WTC11 (cell line): ENCODE measurements around the gene TOP2A. TPM values are rescaled to one million over a fixed set of nuclear protein-coding genes. Genes with fewer than 3 reads are reported as not detected.
"Not testable (repeated sequence)": the region's sequence is repeated elsewhere in the genome, so short reads cannot be mapped to it uniquely, and the experiment has no call there.

Experiments
- ATAC-seq: fragments of 200-7000 bp; cut with Tn5 transposase; 2 replicates; pipeline ENCODE4 v1.10.0; 2021; ENCODE audit warnings: mild to moderate bottlenecking, moderate library complexity
- CTCF ChIA-PET: fragments of 300-600 bp; sonication (Branson Sonifier 250); formaldehyde crosslinking; loops from one replicate; lab custom pipeline; 2021; ENCODE audit warnings: antibody characterized with exemption; lab: Charles Lee
- POLR2A ChIA-PET: fragments of 350-600 bp; sonication (Branson Sonifier 250); formaldehyde crosslinking; loops from one replicate; lab custom pipeline; 2021; ENCODE audit warnings: antibody characterized with exemption; lab: Charles Lee
- DNase-seq: peaks from one replicate; pipeline ENCODE4 v3.0.0; 2021; ENCODE audit warnings: low spot score
- H3K27ac Mint-ChIP-seq: 2 replicates; pipeline ENCODE4 v1.8.0; 2021; ENCODE audit warnings: mixed read lengths
- H3K27me3 Mint-ChIP-seq: 2 replicates; pipeline ENCODE4 v1.8.0; 2021; ENCODE audit warnings: low read depth, mild to moderate bottlenecking, moderate library complexity, mixed read lengths
- H3K36me3 Mint-ChIP-seq: 2 replicates; pipeline ENCODE4 v1.8.0; 2021; ENCODE audit warnings: mixed read lengths
- H3K4me1 Mint-ChIP-seq: 2 replicates; pipeline ENCODE4 v1.8.0; 2022; ENCODE audit warnings: mixed read lengths
- H3K4me3 Mint-ChIP-seq: 2 replicates; pipeline ENCODE4 v1.8.0; 2021; ENCODE audit warnings: mild to moderate bottlenecking, moderate library complexity, mixed read lengths
- H3K9me3 Mint-ChIP-seq: 2 replicates; pipeline ENCODE4 v1.8.0; 2021; ENCODE audit warnings: mixed read lengths
- ARID4B ChIP-seq: sonication (generic); formaldehyde crosslinking; IDR thresholded peaks from 2 replicates; pipeline ENCODE4 v1.8.0; 2023; ENCODE audit warnings: missing genetic modification reagents, mild to moderate bottlenecking, borderline replicate concordance
- ATF3 ChIP-seq: sonication (generic); formaldehyde crosslinking; conservative IDR thresholded peaks from 2 replicates; pipeline ENCODE4 v1.8.1; 2022; ENCODE audit warnings: mild to moderate bottlenecking, missing genetic modification reagents
- CDX4 ChIP-seq: fragments of 250-450 bp; sonication (Bioruptor Pico); IDR thresholded peaks from 2 replicates; pipeline ENCODE4 v1.9.0; 2021; ENCODE audit warnings: moderate library complexity, mild to moderate bottlenecking, inconsistent platforms, borderline replicate concordance
- E2F4 ChIP-seq: sonication (generic); formaldehyde crosslinking; IDR thresholded peaks from 2 replicates; pipeline ENCODE4 v1.8.1; 2022; ENCODE audit warnings: low read depth, mild to moderate bottlenecking, moderate library complexity, missing genetic modification reagents, borderline replicate concordance
- E2F5 ChIP-seq: sonication (generic); formaldehyde crosslinking; IDR thresholded peaks from 2 replicates; pipeline ENCODE4 v1.8.1; 2022; ENCODE audit warnings: mild to moderate bottlenecking, moderate library complexity, missing genetic modification reagents
- ELF4 ChIP-seq: sonication (generic); formaldehyde crosslinking; IDR thresholded peaks from 2 replicates; pipeline ENCODE4 v1.8.1; 2022; ENCODE audit warnings: low read depth, mild to moderate bottlenecking, moderate library complexity, missing genetic modification reagents
- ESRRA ChIP-seq: sonication (generic); formaldehyde crosslinking; IDR thresholded peaks from 2 replicates; pipeline ENCODE4 v1.8.1; 2022; ENCODE audit warnings: mild to moderate bottlenecking, missing genetic modification reagents, borderline replicate concordance
- FOXP1 ChIP-seq: sonication (generic); formaldehyde crosslinking; IDR thresholded peaks from 2 replicates; pipeline ENCODE4 v1.8.0; 2022; ENCODE audit warnings: missing genetic modification reagents, mild to moderate bottlenecking, moderate library complexity, borderline replicate concordance
- GTF2I ChIP-seq: fragments of 250-450 bp; sonication (Bioruptor Pico); conservative IDR thresholded peaks from 2 replicates; pipeline ENCODE4 v1.4.0; 2021; ENCODE audit warnings: mild to moderate bottlenecking
- IRF1 ChIP-seq: sonication (generic); formaldehyde crosslinking; IDR thresholded peaks from 2 replicates; pipeline ENCODE4 v1.8.0; 2023; ENCODE audit warnings: missing genetic modification reagents
- MXD4 ChIP-seq: fragments of 250-450 bp; sonication (Bioruptor Pico); IDR thresholded peaks from 2 replicates; pipeline ENCODE4 v1.8.0; 2021; ENCODE audit warnings: mild to moderate bottlenecking, moderate library complexity, borderline replicate concordance
- NFE2L1 ChIP-seq: sonication (generic); formaldehyde crosslinking; IDR thresholded peaks from 2 replicates; pipeline ENCODE4 v1.8.1; 2023; ENCODE audit warnings: missing genetic modification reagents
- SP1 ChIP-seq: sonication (generic); formaldehyde crosslinking; conservative IDR thresholded peaks from 2 replicates; pipeline ENCODE4 v1.8.1; 2022; ENCODE audit warnings: missing genetic modification reagents
- TCF7 ChIP-seq: sonication (generic); formaldehyde crosslinking; IDR thresholded peaks from 2 replicates; pipeline ENCODE4 v1.8.0; 2022; ENCODE audit warnings: mild to moderate bottlenecking, low read depth, missing genetic modification reagents, moderate library complexity
- TEAD4 ChIP-seq: sonication (generic); formaldehyde crosslinking; IDR thresholded peaks from 2 replicates; pipeline ENCODE4 v1.8.0; 2022; ENCODE audit warnings: mild to moderate bottlenecking, missing genetic modification reagents
- TP53 ChIP-seq: sonication (generic); formaldehyde crosslinking; IDR thresholded peaks from 2 replicates; pipeline ENCODE4 v1.8.1; 2023; ENCODE audit warnings: mild to moderate bottlenecking, missing genetic modification reagents
- ZBTB43 ChIP-seq: sonication (generic); formaldehyde crosslinking; IDR thresholded peaks from 2 replicates; pipeline ENCODE4 v1.8.1; 2023; ENCODE audit warnings: mild to moderate bottlenecking, missing genetic modification reagents
- ZNF263 ChIP-seq: sonication (generic); formaldehyde crosslinking; IDR thresholded peaks from 2 replicates; pipeline ENCODE4 v1.8.1; 2022; ENCODE audit warnings: low read depth, mild to moderate bottlenecking, moderate library complexity, missing genetic modification reagents
- ZNF423 ChIP-seq: fragments of 250-450 bp; sonication (Bioruptor Pico); IDR thresholded peaks from 2 replicates; pipeline ENCODE4 v2.1.2; 2022; ENCODE audit warnings: mild to moderate bottlenecking, moderate library complexity
- ZNF512 ChIP-seq: sonication (generic); formaldehyde crosslinking; IDR thresholded peaks from 2 replicates; pipeline ENCODE4 v1.8.1; 2022; ENCODE audit warnings: missing genetic modification reagents, borderline replicate concordance
- total RNA-seq: library from RNA; stranded (reverse); gene quantifications from 3 replicates; pipeline ENCODE4 v1.2.3, GENCODE V29; 2021

TOP2A gene
- total RNA-seq, 1 experiment from 2014 or later = 307 TPM

GRCh38 chr17:40373324-40373723 is 44.4 kb downstream of the TOP2A start:
- POLR2A ChIA-PET = no interaction called here
- CTCF ChIA-PET = no interaction called here
- ATAC-seq = no peak

GRCh38 chr17:40372644-40373043 is 45.1 kb downstream of the TOP2A start:
- H3K4me1 Mint-ChIP-seq, POLR2A ChIA-PET, H3K4me3 Mint-ChIP-seq, ATAC-seq, H3K27ac Mint-ChIP-seq, DNase-seq, H3K27me3 Mint-ChIP-seq, CTCF ChIA-PET, H3K36me3 Mint-ChIP-seq: not testable (repeated sequence)
- H3K9me3 Mint-ChIP-seq = peaks cover 19% of the 10 kb centered on the region

More at GRCh38 chr17:40373324-40373723, 44.4 kb downstream of the TOP2A start:
- peaks cover 19% of the 10 kb centered on the region for H3K9me3 Mint-ChIP-seq
- peaks cover 8% of the 10 kb centered on the region for H3K4me1 Mint-ChIP-seq
- no peaks in the 10 kb centered on the region for H3K27me3 Mint-ChIP-seq
- H3K27ac Mint-ChIP-seq = no peak overlapping the region
- DNase-seq = no peak
- H3K36me3 Mint-ChIP-seq = 0 out of 2 replicates have a peak, but pooled peaks cover 2% of the 10 kb centered on the region
- TF ChIP-seq ARID4B (CRISPR knock-in tag) (no peak), MXD4 (CRISPR knock-in tag) (no peak), ZNF512 (CRISPR knock-in tag) (no peak), IRF1 (CRISPR knock-in tag) (no peak), E2F4 (CRISPR knock-in tag) (no peak), ESRRA (no peak), SP1 (CRISPR knock-in tag) (no peak), TCF7 (CRISPR knock-in tag) (no peak), GTF2I (CRISPR knock-in tag) (no peak), TEAD4 (CRISPR knock-in tag) (no peak)
- TF ChIP-seq, all 79 proteins: peak for 0
- no peak overlapping the region for H3K4me3 Mint-ChIP-seq

GRCh38 chr17:40372031-40372430 is 45.7 kb downstream of the TOP2A start:
- DNase-seq (no peak), ATAC-seq (no peak)
- peaks cover 8% of the 10 kb centered on the region for H3K4me1 Mint-ChIP-seq
- CTCF ChIA-PET = no interaction called here
- POLR2A ChIA-PET = no interaction called here
- no peaks in the 10 kb centered on the region for H3K27me3 Mint-ChIP-seq
- H3K36me3 Mint-ChIP-seq = 0 out of 2 replicates have a peak, but pooled peaks cover 2% of the 10 kb centered on the region
- peaks cover 19% of the 10 kb centered on the region for H3K9me3 Mint-ChIP-seq
- H3K4me3 Mint-ChIP-seq = no peak overlapping the region
- no peak for TF ChIP-seq ZBTB43 (CRISPR knock-in tag)
- TF ChIP-seq NFE2L1 (CRISPR knock-in tag) = no peak
- no peak for TF ChIP-seq CDX4 (CRISPR knock-in tag)
- TF ChIP-seq FOXP1 (CRISPR knock-in tag) = no peak
- TF ChIP-seq TP53 (CRISPR knock-in tag) = no peak
- TF ChIP-seq ELF4 = no peak
- no peak for TF ChIP-seq E2F5 (CRISPR knock-in tag)
- no peak for TF ChIP-seq ATF3 (CRISPR knock-in tag)
- TF ChIP-seq ZNF263 = no peak
- TF ChIP-seq ZNF423 (CRISPR knock-in tag) = no peak
- no peak overlapping the region for H3K27ac Mint-ChIP-seq
